T-helper 17 cell (primary cell): ENCODE measurements around the gene EDC3. TPM values are rescaled to one million over a fixed set of nuclear protein-coding genes. Genes with fewer than 3 reads are reported as not detected.

Experiments used
- ATAC-seq: fragments of 150-1000 bp; cut with Tn5 transposase; 2 replicates; pipeline ENCODE4 v1.10.0; 2021; ENCODE audit warnings: mild to moderate bottlenecking, moderate library complexity
- DNase-seq, 3 donors: peaks; one replicate each; pipeline versions ENCODE4 v3.0.0 to v3.0.0-alpha.2; 2020 to 2021
- H3K9me3 ChIP-seq: one replicate; pipeline ENCODE4 v1.7.0; 2013; ENCODE audit warnings: low read length, mild to moderate bottlenecking; ENCODE audit not compliant: control insufficient read depth, poor library complexity, severe bottlenecking
- H3K27ac Mint-ChIP-seq: one replicate; pipeline ENCODE4 v1.8.0; 2022; ENCODE audit warnings: mild to moderate bottlenecking, moderate library complexity, mixed read lengths
- H3K27me3 Mint-ChIP-seq: one replicate; pipeline ENCODE4 v1.8.0; 2022; ENCODE audit warnings: mixed read lengths
- H3K36me3 Mint-ChIP-seq: one replicate; pipeline ENCODE4 v1.8.0; 2022; ENCODE audit warnings: low read depth, mixed read lengths
- H3K4me1 Mint-ChIP-seq: one replicate; pipeline ENCODE4 v1.8.0; 2022; ENCODE audit warnings: mild to moderate bottlenecking, mixed read lengths
- H3K4me3 Mint-ChIP-seq: one replicate; pipeline ENCODE4 v1.8.0; 2022; ENCODE audit warnings: mild to moderate bottlenecking, moderate library complexity, mixed read lengths
- total RNA-seq, 4 donors: library from RNA in 2 of 4; stranded (reverse) in 2 of 4; gene quantifications; one replicate each; pipeline ENCODE4 v1.2.3 and lab custom pipeline; 2022 to 2026

Gene EDC3
- total RNA-seq, 2 donors from 2014 or later: 18.1 to 24.0 TPM

DNA sequence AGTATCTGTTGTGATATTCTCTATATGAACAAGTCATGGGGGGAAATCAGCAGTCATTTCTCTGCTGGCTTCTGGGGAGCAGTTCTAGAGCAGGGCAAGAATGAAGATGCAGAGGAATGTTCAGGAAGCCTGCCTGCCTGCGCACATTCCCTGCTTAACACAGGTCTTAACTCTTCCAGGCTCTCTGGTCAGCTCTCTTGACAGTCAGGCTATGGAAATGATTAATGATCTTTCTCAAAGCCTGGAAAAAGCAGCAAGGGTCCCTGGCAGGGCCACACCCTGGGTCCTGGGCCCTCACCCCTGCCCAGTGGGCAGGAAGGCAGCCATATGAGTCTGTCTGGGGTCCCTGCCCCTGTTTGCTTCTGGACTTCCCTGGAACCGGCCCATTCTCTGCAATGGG, 111.6 kb downstream of the EDC3 start:
- H3K27ac Mint-ChIP-seq: peak overlapping the region; percentile 75
- no peak overlapping the region for H3K4me3 Mint-ChIP-seq
- DNase-seq: no peak
- no peaks in the 10 kb centered on the region for H3K9me3 ChIP-seq
- H3K36me3 Mint-ChIP-seq: peaks cover 7% of the 10 kb centered on the region
- H3K4me1 Mint-ChIP-seq: peaks cover 8% of the 10 kb centered on the region
- no peak for ATAC-seq
- no peaks in the 10 kb centered on the region for H3K27me3 Mint-ChIP-seq

Other genes with a start within 250 kb of the EDC3 start
- gene UBL7, start 234.9 kb downstream of the EDC3 start, total RNA-seq: 10 to 100 TPM; 28.0 to 28.2 TPM
- gene ARID3B, start 154.8 kb downstream of the EDC3 start, total RNA-seq: 10 to 100 TPM; 37.4 to 42.6 TPM
- gene CLK3, start 80.2 kb downstream of the EDC3 start, total RNA-seq: 100 to 1,000 TPM; 216 to 243 TPM
- under 1 TPM in 1 of 2 donors, not detected in 1; 0.13 TPM for gene CYP1A1, start 29.5 kb upstream of the EDC3 start, total RNA-seq
- not detected for gene CYP1A2, start 52.8 kb upstream of the EDC3 start, total RNA-seq
- gene CSK, start 86.1 kb upstream of the EDC3 start, total RNA-seq: 100 to 1,000 TPM; 188 to 208 TPM
- under 1 TPM; 0.82 to 0.91 TPM for gene LMAN1L, start 116.8 kb upstream of the EDC3 start, total RNA-seq
- under 1 TPM in 1 of 2 donors, not detected in 1; 0.20 TPM for gene CPLX3, start 130.6 kb upstream of the EDC3 start, total RNA-seq
- gene ULK3, start 147.1 kb upstream of the EDC3 start, total RNA-seq: 10 to 100 TPM; 44.6 to 49.0 TPM
- 10 to 100 TPM; 84.1 to 86.8 TPM for gene SCAMP2, start 177.3 kb upstream of the EDC3 start, total RNA-seq
- 10 to 100 TPM; 25.4 to 38.2 TPM for gene MPI, start 194.0 kb upstream of the EDC3 start, total RNA-seq
- gene FAM219B, start 210.8 kb upstream of the EDC3 start, total RNA-seq: 10 to 100 TPM; 47.8 to 65.7 TPM
- gene COX5A, start 242.0 kb upstream of the EDC3 start, total RNA-seq: 10 to 100 TPM; 56.1 to 72.9 TPM